Subcutaneous adipose tissue (tissue), 4 donors: ENCODE measurements around the gene LACRT. TPM values are rescaled to one million over a fixed set of nuclear protein-coding genes. Genes with fewer than 3 reads are reported as not detected.

Experiments
- CTCF ChIP-seq: fragments of 450-650 bp; IDR thresholded peaks from one replicate; pipeline ENCODE4 v1.5.1; 2016; ENCODE audit warnings: low read depth, mild to moderate bottlenecking, control low read depth, antibody characterized with exemption, moderate library complexity
- total RNA-seq, 4 donors: library from RNA; depleted of rRNA; stranded (reverse); fragments of >200 nt; gene quantifications; one replicate each; pipeline ENCODE4 v1.1.0, GENCODE V29; 2016

Gene LACRT, protein sequence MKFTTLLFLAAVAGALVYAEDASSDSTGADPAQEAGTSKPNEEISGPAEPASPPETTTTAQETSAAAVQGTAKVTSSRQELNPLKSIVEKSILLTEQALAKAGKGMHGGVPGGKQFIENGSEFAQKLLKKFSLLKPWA
- total RNA-seq: not detected

DNA sequence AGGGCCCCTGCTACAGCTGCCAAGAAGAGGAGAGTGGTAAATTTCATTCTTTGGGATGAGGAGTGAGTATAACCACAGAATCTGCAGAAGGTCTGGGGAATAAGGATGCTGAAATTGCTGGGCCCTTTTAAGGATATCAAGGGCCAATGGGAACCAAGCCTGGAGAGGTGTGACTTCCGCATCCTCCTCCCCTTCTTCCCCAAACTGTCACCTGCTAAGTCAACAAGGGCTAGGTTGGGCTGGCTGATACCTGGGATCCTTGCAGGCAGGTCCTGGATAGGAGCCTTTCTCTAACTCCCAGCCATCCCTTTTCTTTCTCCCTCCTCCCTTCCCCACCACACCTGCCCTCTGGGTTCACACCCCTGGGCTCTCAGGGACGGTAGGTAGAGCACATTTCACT, at the start of gene LACRT:
TSS of gene LACRT (minus strand) at position 101 of the 400 bp plus-strand sequence. CDS start at position 47, 54 bp downstream.
- no peak for TF ChIP-seq CTCF

DNA sequence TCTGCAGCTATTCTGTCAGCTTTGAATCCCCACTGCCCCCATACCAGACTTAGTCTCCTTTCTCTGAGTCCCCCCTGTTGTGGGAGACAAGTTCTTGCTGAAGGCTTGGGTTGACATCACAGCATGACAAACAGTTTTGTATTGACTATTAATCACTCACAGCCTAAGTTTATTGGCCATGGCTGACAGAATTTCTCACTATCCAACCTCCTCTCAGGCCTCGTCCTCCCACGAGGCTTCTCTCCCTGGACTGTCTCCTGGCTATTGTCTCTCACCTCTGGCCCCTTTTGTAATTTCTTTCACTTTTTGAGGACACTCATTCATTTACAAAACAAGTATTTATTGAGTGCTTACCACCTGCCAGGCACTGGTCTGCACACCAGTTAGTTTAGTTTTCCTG, 48.7 kb upstream of the LACRT start:
- no peak for TF ChIP-seq CTCF

GRCh38 chr12:54682674-54683073, 48.0 kb upstream of the LACRT start:
- TF ChIP-seq CTCF: no peak

- no peak for TF ChIP-seq CTCF
Observed at GRCh38 chr12:54680374-54680773, 45.7 kb upstream of the LACRT start.

- TF ChIP-seq CTCF: no peak
Observed at GRCh38 chr12:54678131-54678530, 43.4 kb upstream of the LACRT start.

- no peak for TF ChIP-seq CTCF
Observed at GRCh38 chr12:54667945-54668344, 33.2 kb upstream of the LACRT start.

GRCh38 chr12:54666008-54666407, 31.3 kb upstream of the LACRT start:
- TF ChIP-seq CTCF: no peak
